GM21526 (cell line): Measurements from ENCODE around the gene NEIL3.

Experiments
- ATAC-seq: cut with Tn5 transposase; IDR thresholded peaks from one replicate; pipeline ENCODE4 v1.9.1; 2021; ENCODE audit warnings: moderate library complexity; ENCODE audit not compliant: unreplicated experiment, low FRiP score

NEIL3 gene, protein sequence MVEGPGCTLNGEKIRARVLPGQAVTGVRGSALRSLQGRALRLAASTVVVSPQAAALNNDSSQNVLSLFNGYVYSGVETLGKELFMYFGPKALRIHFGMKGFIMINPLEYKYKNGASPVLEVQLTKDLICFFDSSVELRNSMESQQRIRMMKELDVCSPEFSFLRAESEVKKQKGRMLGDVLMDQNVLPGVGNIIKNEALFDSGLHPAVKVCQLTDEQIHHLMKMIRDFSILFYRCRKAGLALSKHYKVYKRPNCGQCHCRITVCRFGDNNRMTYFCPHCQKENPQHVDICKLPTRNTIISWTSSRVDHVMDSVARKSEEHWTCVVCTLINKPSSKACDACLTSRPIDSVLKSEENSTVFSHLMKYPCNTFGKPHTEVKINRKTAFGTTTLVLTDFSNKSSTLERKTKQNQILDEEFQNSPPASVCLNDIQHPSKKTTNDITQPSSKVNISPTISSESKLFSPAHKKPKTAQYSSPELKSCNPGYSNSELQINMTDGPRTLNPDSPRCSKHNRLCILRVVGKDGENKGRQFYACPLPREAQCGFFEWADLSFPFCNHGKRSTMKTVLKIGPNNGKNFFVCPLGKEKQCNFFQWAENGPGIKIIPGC

DNA sequence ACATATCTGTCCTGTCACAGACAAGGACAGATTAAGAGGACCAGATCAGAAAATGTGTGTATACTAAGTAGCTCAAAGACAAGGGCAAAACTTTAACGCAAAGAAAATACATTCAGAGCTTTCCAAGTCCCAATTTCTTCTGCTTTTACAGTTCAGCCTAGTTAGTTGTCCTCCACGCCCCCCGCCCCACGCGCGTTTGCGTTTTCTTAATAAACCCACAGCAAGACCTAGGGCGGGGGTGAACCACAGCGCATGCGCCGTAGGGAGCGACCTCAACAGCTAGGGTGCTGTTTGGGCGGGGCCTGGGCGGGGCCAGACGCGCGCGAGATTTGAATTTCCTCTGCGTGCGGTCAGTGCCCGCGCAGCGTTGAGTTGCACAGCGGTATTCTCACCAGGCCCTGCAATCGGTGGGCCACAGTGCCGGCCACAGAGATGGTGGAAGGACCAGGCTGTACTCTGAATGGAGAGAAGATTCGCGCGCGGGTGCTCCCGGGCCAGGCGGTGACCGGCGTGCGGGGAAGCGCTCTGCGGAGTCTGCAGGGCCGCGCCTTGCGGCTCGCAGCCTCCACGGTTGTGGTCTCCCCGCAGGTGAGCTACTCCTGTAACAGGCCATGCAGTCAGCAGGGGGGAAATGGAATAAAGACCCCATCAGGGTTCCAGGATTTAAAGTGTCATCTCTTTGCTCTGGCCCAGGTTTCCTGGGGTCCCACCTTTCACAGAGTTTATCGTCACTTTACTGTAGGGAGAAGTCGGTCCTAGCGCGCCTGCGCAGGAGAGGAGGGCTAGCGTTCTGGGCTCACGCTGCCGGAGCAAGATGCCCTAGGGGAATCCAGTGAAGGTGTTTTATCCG lies at the start of gene NEIL3:
Gene NEIL3 (plus strand): TSS at position 353 of the 850 bp plus-strand sequence. CDS start 80 bp downstream, at position 433.
- peak; percentile 91 for ATAC-seq

DNA sequence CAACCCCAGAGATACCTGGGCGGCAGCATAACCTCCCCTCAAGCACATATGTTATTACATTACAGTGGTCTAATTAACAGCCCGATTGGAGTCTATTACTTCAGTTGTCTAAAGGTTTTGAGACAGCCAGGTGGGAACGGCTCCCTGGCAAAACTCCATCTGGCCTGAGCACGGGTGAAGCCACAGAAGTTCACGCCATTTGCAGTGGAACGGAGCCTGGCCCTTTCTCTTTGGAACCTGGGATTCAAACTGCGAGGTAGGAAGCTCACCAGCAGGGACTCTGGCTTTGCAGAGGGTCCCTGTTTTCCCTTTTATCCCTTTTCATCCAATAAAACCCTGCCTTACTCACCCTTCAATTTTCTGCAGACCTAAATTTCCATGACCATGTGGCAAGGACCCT lies 45.9 kb upstream of the NEIL3 start:
- ATAC-seq, result no peak

DNA sequence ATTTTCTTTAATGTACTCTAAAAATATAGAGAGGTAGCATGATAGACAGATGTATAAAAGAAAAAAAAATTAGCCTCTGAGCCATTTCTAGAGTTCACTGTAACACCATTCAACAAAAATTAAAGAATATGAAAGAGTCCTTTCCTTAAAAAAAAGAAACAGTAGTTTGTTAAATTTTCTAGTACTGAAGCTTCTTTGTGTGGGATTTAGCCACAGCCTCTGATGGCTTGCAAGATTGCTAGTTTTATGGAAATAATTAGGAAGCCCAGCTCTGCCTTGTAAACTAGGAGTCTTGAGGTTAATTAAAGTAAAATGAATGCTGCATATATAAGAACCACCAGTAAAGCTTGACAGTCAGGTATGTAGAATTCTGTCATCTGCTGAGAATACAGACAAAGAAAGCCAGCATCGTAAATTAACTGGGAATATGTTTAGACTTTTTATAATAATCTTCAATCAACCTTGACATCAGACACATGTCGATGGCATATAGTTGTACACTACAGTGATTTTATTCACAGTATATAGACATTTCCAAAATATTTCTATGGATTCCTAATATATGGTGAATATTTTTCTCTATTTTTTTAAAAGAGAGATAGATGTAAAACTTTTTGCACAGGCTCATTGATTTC lies 44.8 kb upstream of the NEIL3 start:
- no peak for ATAC-seq

DNA sequence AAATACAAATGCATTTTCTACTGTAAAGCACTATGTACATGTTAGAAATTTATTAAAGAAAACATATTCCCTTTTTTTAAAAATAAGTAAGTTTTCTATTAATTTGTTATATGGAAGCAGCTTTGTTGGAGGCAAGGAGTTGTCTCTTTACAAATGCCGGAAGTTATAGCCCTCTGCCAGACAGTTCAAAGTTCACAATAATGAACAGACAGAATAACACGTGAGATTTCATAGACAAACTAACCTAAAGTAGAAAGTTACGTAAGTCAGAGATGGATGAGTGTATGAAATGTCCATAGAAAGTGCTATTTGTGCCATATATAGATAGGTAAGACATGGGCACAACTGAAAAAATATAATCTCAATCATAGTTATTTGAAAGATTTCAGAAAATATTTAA lies 43.9 kb upstream of the NEIL3 start:
- no peak for ATAC-seq

DNA sequence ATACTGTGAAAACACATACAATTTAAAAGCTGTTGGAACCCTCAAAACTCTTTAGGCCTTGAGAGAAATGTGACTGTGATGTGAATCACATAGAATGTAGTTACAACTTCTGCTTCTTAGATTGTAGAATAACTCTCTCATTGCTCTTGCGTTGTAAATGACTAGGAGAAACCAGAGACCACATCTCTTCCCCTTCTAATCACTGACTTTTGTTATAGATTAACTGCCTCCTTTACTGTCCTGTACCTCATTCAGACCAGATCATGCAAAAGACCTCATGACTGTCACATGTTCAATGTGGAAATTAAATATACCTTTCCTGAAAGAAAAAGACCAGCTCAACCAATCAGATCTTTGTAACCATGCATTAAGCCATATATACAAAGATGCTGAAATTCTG lies 43.2 kb upstream of the NEIL3 start:
- no peak for ATAC-seq

DNA sequence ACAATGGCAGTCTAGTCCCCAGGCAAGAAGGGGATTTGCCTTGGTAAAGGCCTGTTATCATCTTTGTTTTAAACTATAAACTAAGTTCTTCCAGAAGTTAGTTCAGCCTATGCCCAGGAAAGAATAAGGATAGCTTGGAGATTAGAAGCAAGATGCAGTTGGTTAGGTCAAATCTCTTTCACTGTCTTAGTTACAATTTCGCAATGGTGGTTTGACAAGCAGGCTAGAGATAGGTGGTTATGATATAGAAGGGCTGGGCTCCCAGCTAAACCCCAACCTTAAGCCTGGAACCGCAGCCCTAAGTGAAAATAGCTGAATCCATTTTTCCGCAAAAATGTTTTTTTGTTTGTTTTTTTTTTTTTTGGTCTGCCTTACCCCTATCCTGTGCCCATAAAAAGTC lies 41.8 kb upstream of the NEIL3 start:
- no peak for ATAC-seq

DNA sequence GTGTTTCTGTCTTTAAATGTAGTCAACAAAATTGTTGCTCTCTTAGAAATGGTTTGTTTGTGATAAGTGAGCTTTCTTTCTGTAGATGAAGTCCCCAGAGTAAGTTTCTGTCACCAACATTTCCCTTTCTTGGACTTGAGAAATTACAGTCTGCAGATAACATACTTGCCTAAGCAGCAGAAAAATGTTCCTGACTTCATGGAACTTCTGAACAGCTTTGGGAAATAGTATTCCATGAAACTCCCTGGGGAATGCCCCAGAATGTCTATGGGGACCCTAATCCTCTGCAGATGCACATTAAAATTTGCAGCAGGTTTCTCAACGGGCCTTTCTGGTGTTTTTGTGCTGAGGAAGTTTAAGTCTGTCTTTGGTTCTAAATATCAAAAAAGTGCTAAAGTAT lies 38.6 kb upstream of the NEIL3 start:
- ATAC-seq, result no peak

DNA sequence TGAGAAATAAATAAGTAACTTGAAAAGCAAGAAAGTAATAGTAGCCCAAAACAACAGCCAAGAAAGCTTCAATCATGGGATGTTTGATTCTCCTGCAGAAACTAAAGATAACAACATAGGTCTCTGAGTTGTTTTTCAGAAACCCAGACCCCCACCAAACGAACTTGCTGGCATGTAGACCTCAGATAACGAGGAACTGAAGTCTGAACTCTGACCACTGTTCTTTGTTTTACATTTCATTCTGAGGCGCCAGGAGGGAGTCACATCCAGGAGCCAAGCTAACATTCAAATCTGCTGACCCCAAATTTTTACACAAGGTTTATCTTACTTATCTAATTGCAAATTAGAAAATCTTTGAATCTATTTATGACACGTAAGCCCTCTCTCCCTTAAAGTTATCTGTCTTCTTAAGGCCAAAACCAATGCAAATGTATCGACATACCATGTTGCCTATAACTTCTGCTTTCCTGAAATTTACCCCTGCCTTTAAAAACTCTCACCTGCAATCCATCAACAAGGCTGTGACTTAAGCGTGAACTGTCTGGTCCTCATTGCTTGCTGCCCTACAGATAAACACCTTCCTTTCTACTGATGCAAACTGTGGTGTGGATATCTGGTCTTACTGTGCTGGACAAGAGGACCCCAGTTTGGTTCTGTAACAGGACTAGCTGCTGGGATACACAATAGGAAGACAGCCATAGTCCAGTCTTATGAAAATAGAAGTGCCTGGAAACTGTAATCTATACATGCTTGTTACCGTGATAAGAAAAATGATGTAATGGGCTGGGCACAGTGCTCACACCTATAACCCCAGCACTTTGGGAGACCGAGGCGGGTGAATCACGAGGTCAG lies 37.5 kb upstream of the NEIL3 start:
- no peak for ATAC-seq

DNA sequence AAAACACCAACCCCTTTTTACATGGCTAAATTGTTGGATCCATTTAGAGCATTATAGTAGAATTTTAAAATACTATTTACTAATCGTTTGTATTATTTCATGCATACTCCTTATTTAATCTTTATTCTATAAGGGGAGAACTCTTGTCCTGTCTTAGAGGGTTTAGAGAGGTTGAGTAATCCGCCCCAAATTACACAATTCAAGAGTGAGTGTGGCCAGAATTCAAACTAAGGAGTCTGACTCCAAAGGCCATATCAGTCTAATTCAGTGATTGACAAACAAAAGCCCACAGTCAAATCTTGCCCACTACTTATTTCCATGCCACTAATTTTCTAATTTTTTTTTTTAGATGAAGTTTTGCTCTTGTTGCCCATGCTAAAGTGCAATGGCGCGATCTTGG lies 33.7 kb upstream of the NEIL3 start:
- ATAC-seq, result no peak

DNA sequence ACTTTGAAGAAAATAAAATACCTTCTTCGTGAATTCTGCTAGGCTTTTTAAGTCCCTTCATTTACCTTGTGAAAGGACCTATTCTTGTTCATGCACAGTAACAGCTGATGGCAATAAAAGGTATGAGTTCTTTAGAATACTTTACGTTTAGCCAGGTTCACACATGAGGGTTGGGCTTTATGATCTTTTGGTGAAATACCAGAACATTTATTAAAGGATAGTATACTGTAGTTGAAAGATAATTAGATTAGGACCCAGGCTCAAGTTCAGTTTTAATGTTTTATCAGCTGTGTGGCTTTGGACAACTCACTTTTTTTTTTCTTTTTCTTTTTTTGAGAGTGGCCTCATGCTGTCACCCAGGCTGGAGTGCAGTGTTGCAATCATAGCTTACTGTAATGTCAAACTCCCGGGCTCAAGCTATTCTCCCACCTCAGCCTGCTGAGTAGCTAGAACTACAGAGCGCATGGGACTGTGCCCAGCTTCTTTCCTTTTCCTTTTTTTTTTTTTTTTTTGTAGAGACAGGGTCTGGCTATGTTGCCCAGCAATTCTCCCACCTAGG lies 28.2 kb upstream of the NEIL3 start:
- no peak for ATAC-seq

DNA sequence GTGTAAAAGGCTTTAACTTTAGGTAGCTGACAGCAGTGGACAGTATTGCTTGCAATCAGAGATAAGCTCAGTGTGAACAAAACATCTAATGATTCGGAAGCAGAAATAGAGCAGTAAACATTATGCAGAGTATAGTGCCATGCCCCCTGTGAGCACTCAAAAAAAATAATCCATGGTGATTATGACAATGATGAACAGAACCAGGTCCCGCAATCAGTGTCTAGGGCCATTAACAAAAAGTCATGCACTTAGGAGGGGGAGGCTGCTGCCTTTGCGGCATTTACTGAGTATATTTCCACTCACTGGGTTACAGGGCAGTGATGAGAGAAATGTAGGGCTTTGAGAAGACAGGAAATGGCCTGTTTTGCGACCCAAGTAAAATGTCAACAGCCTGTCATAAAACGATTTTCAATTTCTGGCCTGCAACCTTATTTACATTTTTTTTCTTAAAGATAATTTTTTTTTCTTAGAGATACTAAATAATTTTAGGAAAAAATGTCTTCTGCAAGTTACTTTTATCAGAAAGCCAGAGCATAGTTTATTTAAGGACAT lies 27.3 kb upstream of the NEIL3 start:
- ATAC-seq, result no peak

DNA sequence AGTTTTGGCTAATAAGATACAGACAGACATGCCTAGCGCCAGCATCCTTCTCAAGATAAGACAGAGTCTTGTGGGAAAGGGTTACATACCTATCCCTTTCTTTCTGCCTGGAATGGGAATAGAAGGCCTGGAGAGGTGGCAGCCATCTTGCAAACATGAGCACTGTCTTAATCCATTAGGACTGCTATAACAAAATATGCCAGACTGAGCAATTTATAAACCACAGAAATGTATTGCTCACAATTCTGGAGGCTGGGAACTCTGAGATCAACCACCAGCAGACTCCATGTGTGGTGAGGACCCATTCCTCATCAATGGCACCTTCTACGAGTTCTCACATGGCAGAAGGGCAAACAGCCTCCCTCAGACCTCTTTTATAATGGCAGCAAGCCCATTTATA lies 26.5 kb upstream of the NEIL3 start:
- ATAC-seq, result no peak

DNA sequence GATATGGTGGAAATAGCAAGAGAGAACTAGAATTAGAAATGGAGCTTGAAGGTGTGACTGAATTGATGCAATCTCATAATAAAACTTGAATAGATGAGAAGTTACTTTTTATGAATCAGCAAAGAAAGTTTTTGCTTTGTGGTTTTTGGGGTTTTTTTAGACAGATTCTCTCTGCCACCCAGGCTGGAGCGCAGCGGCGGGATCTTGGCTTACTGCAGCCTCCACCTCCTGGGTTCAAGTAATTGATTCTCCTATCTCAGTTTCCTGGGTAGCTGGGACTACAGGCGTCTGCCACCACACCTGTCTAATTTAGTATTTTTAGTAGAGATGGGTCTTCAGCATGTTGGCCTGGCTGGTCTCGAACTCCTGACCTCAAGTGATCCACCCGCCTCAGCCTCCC lies 23.7 kb upstream of the NEIL3 start:
- no peak for ATAC-seq

DNA sequence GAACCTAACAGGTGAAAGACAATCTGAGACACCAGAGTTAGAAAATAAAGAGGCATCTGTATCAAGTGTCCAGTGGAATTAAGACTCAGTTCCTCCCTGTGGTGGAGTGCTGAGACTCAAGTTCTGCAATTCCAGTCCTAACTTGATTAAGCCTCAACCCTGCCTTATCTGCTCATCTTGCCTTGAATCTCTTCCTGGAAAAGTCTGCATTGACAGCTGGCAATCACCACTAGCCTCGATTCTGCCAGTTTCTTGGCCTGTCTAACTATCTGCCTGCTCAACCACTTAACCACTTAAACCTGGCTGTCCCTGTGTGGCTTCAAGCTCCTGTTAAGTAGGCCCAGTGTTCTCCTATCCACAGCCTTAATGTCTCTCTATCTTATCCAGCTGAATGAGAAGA lies 22.4 kb upstream of the NEIL3 start:
- no peak for ATAC-seq

DNA sequence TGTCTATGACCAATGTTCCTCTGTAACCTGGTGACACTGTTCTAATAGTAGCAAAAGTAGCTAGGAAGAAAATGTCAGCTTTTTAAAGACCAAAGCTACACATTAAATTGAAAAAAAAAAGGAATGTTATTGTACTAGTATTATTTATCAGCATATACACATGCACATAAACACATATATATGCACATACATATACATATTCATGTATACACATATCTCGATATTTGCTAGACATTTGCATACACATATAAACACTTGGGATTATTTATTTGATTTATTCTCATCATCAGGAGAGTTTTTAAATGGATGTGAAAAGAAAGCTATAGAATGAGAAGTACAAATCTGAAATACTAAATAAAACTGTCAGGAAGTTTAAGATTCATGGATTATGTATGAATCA lies 21.3 kb upstream of the NEIL3 start:
- ATAC-seq, result no peak

DNA sequence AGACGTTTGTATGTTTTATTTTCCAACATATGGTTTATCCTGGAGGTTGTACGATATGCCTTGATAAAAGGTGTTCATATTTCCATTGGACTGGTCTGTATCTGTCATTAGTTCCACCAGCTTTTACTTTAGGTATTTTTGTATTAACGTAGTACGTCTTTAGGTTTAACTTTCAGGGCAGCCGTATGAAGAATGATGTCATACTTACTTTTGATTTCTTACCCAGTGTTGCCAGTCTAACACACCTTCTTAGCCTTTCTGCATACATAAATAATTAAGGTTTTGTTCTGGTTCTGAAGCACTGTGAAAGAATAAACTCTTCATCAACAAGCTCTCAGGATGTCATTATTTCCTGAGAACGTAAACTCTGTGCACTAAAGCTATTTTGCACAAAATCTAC lies 18.9 kb upstream of the NEIL3 start:
- ATAC-seq, result no peak

DNA sequence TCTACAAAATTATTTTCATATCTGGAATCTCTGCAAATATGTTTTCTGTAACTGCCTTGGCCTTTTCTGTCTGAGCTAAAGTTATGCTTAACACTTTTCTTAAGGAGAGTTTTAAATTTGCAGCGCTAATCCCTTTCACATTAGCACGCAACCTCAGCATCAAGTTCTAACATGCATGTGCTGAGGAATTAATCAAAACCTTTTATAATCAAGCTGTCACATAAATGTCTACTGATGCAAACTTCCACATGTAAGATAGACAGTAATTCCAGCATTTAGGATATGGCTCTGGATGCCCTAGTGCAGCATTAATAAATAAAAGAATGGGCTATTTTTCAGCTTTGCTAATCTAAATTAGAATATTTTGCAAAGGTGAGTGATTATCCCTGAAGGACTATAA lies 17.5 kb upstream of the NEIL3 start:
- no peak for ATAC-seq

DNA sequence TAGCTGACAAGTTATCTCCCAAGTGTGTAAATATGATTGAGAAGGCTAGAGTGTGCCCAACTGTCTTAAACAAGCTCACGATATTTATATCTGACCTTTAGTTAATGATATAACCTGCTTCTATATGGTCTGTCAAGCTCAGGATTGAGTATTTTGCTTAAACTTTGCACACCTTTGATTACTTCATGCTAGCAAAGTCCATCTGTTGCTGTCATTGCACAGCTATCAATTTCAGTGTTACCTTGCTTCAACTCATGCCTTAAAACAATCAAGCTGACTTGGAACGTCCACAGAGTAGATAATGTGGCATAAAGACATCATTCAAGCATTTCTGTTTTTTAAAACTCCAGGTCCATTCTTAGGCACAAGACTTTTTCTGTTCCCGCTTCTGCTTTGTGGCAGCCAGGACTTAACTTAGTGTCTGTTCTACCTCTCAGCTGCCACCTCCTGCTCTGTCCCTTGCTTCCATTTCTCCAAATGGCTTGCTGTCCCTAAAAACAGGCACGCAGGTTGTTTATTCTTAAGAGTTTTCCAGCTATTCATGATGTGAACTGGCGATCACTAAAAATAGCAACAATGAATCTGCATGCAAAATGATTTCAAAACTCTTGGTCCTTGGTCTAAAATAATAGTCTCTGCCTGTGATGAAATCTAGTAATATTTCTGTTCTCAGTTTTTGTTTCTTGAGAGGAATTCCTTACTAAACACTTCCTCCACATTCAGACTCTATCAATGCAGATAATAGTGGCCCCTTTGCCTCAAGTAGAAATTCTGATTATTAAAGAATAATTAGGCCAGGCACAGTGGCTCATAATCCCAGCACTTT lies 16.3 kb upstream of the NEIL3 start:
- no peak for ATAC-seq
